ENCODE data around the gene HES5. TPM values are rescaled to one million over a fixed set of nuclear protein-coding genes. Genes with fewer than 3 reads are reported as not detected.

The HES5 gene
- polyA plus RNA-seq, 1 donor from 2014 or later, result not detected

GRCh38 chr1:2544875-2545640, 15.0 kb upstream of the HES5 start:
- H3K36me3 Mint-ChIP-seq, result no peaks in the 10 kb centered on the region
- peaks cover 2 to 12% (median 4%) of the 10 kb centered on the region in 3 donors for H3K4me1 Mint-ChIP-seq
- no peaks in the 10 kb centered on the region for H3K9me3 Mint-ChIP-seq
- peak overlapping the region in 1 of 3 donors; percentile 98 for H3K27ac Mint-ChIP-seq
- H3K4me3 Mint-ChIP-seq, result peak overlapping the region in 3 of 4 donors; percentile 45 to 57 (median 57)
- peaks cover 6% of the 10 kb centered on the region for H3K27me3 Mint-ChIP-seq

GRCh38 chr1:2544093-2544874, 14.2 kb upstream of the HES5 start:
- no peaks in the 10 kb centered on the region for H3K36me3 Mint-ChIP-seq
- peaks cover 6% of the 10 kb centered on the region for H3K27me3 Mint-ChIP-seq
- H3K9me3 Mint-ChIP-seq, result no peaks in the 10 kb centered on the region
- peaks cover 0 to 12% (median 2%) of the 10 kb centered on the region in 3 donors for H3K4me1 Mint-ChIP-seq
- peak overlapping the region in 1 of 3 donors; percentile 98 for H3K27ac Mint-ChIP-seq
- H3K4me3 Mint-ChIP-seq, result peak overlapping the region in 2 of 4 donors; percentile 23 to 57

- H3K9me3 Mint-ChIP-seq, result no peaks in the 10 kb centered on the region
- H3K36me3 Mint-ChIP-seq, result no peaks in the 10 kb centered on the region
- peaks cover 6% of the 10 kb centered on the region for H3K27me3 Mint-ChIP-seq
- no peak overlapping the region for H3K27ac Mint-ChIP-seq
- H3K4me3 Mint-ChIP-seq, result no peak overlapping the region
- H3K4me1 Mint-ChIP-seq, result peaks cover 0 to 9% (median 2%) of the 10 kb centered on the region in 3 donors
Measured at GRCh38 chr1:2543543-2544092, 13.6 kb upstream of the HES5 start.

- peaks cover 6% of the 10 kb centered on the region for H3K27me3 Mint-ChIP-seq
- no peak overlapping the region for H3K4me3 Mint-ChIP-seq
- H3K4me1 Mint-ChIP-seq, result peaks cover 0 to 2% (median 0%) of the 10 kb centered on the region in 3 donors
- H3K27ac Mint-ChIP-seq, result peak overlapping the region in 1 of 3 donors; percentile 73
- H3K9me3 Mint-ChIP-seq, result no peaks in the 10 kb centered on the region
- no peaks in the 10 kb centered on the region for H3K36me3 Mint-ChIP-seq
Measured at GRCh38 chr1:2542246-2542915, 12.3 kb upstream of the HES5 start.

- Mint-ChIP-seq H3K4me1 (no peaks in the 10 kb centered on the region), H3K36me3 (no peaks in the 10 kb centered on the region), H3K4me3 (peak overlapping the region in 2 of 4 donors; percentile 9 to 51), H3K27me3 (peaks cover 6% of the 10 kb centered on the region), H3K27ac (peak overlapping the region in 1 of 3 donors; percentile 73), H3K9me3 (no peaks in the 10 kb centered on the region)
Measured at GRCh38 chr1:2541619-2542245, 11.7 kb upstream of the HES5 start.

- no peaks in the 10 kb centered on the region for H3K36me3 Mint-ChIP-seq
- peaks cover 6% of the 10 kb centered on the region for H3K27me3 Mint-ChIP-seq
- H3K4me1 Mint-ChIP-seq, result no peaks in the 10 kb centered on the region
- H3K4me3 Mint-ChIP-seq, result peak overlapping the region in 1 of 4 donors; percentile 51
- no peak overlapping the region for H3K27ac Mint-ChIP-seq
- H3K9me3 Mint-ChIP-seq, result no peaks in the 10 kb centered on the region
Measured at GRCh38 chr1:2540816-2541492, 10.9 kb upstream of the HES5 start.

- no peaks in the 10 kb centered on the region for H3K36me3 Mint-ChIP-seq
- peaks cover 9% of the 10 kb centered on the region for H3K27me3 Mint-ChIP-seq
Measured at GRCh38 chr1:2539312-2539907, 9.3 kb upstream of the HES5 start.

GRCh38 chr1:2538872-2539271, 8.8 kb upstream of the HES5 start:
- H3K27ac Mint-ChIP-seq, result peak overlapping the region in 1 of 3 donors; percentile 39
- H3K36me3 Mint-ChIP-seq, result no peaks in the 10 kb centered on the region
- no peak overlapping the region for H3K4me3 Mint-ChIP-seq
- H3K9me3 Mint-ChIP-seq, result no peaks in the 10 kb centered on the region
- peaks cover 0 to 2% (median 0%) of the 10 kb centered on the region in 3 donors for H3K4me1 Mint-ChIP-seq
- H3K27me3 Mint-ChIP-seq, result peaks cover 11% of the 10 kb centered on the region

More at GRCh38 chr1:2539312-2539907, 9.3 kb upstream of the HES5 start:
- Mint-ChIP-seq H3K4me1 (peaks cover 0 to 2% (median 0%) of the 10 kb centered on the region in 3 donors), H3K9me3 (no peaks in the 10 kb centered on the region), H3K27ac (peak overlapping the region in 1 of 3 donors; percentile 39), H3K4me3 (no peak overlapping the region)

GRCh38 chr1:2538376-2538775, 8.3 kb upstream of the HES5 start:
- Mint-ChIP-seq H3K9me3 (no peaks in the 10 kb centered on the region), H3K27ac (peak overlapping the region in 1 of 3 donors; percentile 39), H3K4me1 (peaks cover 0 to 2% (median 0%) of the 10 kb centered on the region in 3 donors), H3K36me3 (no peaks in the 10 kb centered on the region), H3K4me3 (no peak overlapping the region), H3K27me3 (peaks cover 11% of the 10 kb centered on the region)

GRCh38 chr1:2537784-2538115, 7.7 kb upstream of the HES5 start:
- peaks cover 13% of the 10 kb centered on the region for H3K27me3 Mint-ChIP-seq
- H3K36me3 Mint-ChIP-seq, result no peaks in the 10 kb centered on the region
- H3K27ac Mint-ChIP-seq, result no peak overlapping the region
- no peak overlapping the region for H3K4me3 Mint-ChIP-seq
- H3K4me1 Mint-ChIP-seq, result peaks cover 0 to 2% (median 0%) of the 10 kb centered on the region in 3 donors
- no peaks in the 10 kb centered on the region for H3K9me3 Mint-ChIP-seq

- Mint-ChIP-seq H3K4me3 (no peak overlapping the region), H3K36me3 (no peaks in the 10 kb centered on the region), H3K9me3 (no peaks in the 10 kb centered on the region), H3K27ac (peak overlapping the region in 1 of 3 donors; percentile 4), H3K27me3 (peaks cover 13% of the 10 kb centered on the region), H3K4me1 (peaks cover 0 to 2% (median 0%) of the 10 kb centered on the region in 3 donors)
Measured at GRCh38 chr1:2535981-2536380, 5.9 kb upstream of the HES5 start.

- Mint-ChIP-seq H3K36me3 (no peaks in the 10 kb centered on the region), H3K4me3 (no peak overlapping the region), H3K27ac (no peak overlapping the region), H3K27me3 (peaks cover 16% of the 10 kb centered on the region), H3K9me3 (no peaks in the 10 kb centered on the region), H3K4me1 (peaks cover 0 to 2% (median 1%) of the 10 kb centered on the region in 3 donors)
Measured at GRCh38 chr1:2535455-2535854, 5.4 kb upstream of the HES5 start.

- peak overlapping the region in 1 of 4 donors; percentile 10 for H3K4me3 Mint-ChIP-seq
- no peak overlapping the region for H3K27ac Mint-ChIP-seq
- H3K27me3 Mint-ChIP-seq, result peaks cover 16% of the 10 kb centered on the region
- H3K9me3 Mint-ChIP-seq, result no peaks in the 10 kb centered on the region
- no peaks in the 10 kb centered on the region for H3K36me3 Mint-ChIP-seq
- peaks cover 0 to 2% (median 1%) of the 10 kb centered on the region in 3 donors for H3K4me1 Mint-ChIP-seq
Measured at GRCh38 chr1:2534687-2535441, 4.8 kb upstream of the HES5 start.
